Measurements from ENCODE around the gene BCAR3. TPM values are rescaled to one million over a fixed set of nuclear protein-coding genes. Genes with fewer than 3 reads are reported as not detected.

The BCAR3 gene
- total RNA-seq, 6 experiments from 2014 or later: 24.4 to 55.1 (median 26.2) TPM

DNA sequence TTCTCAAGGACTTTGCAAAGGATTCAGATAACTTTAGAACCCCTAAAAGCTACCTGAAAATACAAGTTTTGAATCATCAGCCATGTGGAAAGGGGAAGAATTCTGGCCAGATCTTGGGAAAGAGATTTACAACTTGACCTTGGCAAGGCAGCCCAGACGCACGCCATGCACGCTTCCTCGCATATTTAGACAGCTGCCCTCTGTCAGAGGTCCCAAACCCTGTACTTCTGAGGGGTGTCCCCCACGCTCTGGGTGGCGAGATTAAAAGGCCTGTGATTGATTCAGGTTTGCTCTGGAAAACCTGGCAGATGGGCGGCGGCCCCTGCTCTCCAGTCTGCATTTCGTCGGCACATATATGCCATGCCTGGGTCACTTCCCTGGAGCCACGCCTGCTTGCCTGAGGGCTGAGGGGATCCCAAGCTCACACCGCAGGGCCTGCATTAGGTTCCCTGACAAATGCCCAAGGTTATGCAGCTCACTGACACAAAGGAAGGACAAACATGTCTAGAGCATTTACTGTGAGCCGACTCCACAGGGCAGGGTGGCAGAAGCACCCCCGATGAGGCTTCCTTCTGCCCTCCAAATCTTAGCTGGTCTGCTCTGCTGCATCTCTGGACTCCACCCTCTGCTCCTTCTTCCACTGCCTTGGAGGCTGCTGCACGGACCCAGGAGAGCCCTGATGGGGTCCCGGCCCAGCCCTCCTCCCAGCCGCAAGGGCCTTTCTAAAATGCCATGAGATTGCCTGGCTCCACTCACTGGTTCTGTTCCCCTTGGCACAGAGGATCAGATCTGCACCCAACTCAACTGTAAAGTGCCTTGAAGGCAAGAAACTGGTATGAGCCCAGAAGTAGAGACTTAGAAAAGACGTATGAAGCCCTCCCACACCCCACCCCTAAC is 103.9 kb downstream of the BCAR3 start:
- Mint-ChIP-seq H3K4me1 (ENCODE audit: low read depth) (peaks cover 50% of the 10 kb centered on the region), H3K4me3 (no peak overlapping the region), H3K36me3 (ENCODE audit: low read depth) (peaks cover 36% of the 10 kb centered on the region), H3K9me3 (no peaks in the 10 kb centered on the region), H3K27ac (peak overlapping the region; percentile 46; the same call in 1 of the 2 replicates), H3K27me3 (ENCODE audit: insufficient read depth) (peaks cover 6% of the 10 kb centered on the region; the same call in 1 of the 2 replicates)
- DNase-seq: no peak
- TF ChIP-seq, protein P1, sequence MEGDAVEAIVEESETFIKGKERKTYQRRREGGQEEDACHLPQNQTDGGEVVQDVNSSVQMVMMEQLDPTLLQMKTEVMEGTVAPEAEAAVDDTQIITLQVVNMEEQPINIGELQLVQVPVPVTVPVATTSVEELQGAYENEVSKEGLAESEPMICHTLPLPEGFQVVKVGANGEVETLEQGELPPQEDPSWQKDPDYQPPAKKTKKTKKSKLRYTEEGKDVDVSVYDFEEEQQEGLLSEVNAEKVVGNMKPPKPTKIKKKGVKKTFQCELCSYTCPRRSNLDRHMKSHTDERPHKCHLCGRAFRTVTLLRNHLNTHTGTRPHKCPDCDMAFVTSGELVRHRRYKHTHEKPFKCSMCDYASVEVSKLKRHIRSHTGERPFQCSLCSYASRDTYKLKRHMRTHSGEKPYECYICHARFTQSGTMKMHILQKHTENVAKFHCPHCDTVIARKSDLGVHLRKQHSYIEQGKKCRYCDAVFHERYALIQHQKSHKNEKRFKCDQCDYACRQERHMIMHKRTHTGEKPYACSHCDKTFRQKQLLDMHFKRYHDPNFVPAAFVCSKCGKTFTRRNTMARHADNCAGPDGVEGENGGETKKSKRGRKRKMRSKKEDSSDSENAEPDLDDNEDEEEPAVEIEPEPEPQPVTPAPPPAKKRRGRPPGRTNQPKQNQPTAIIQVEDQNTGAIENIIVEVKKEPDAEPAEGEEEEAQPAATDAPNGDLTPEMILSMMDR (IDR thresholded peaks at IDR 0.05): no peak

DNA sequence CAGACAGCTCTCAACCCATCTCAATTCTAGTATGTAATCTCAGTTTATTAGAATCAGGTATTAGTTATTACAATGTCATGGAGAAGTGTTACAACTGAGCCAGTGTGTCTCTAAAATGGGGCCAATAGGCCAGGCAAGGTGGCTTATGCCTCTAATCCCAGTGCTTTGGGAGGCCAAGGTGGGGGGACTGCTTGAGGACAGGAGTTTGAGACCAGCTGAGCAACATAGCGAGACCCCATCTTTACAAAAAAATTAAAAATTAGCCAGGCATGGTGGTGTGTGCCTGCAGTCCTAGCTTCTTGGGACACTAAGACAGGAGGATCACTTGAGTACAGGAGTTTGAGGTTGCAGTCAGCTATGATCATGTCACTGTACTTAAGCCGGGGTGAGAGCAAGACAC is 104.9 kb downstream of the BCAR3 start:
- H3K4me1 Mint-ChIP-seq (ENCODE audit: low read depth): peaks cover 50% of the 10 kb centered on the region
- TF ChIP-seq, protein P1 (IDR thresholded peaks at IDR 0.05): no peak

DNA sequence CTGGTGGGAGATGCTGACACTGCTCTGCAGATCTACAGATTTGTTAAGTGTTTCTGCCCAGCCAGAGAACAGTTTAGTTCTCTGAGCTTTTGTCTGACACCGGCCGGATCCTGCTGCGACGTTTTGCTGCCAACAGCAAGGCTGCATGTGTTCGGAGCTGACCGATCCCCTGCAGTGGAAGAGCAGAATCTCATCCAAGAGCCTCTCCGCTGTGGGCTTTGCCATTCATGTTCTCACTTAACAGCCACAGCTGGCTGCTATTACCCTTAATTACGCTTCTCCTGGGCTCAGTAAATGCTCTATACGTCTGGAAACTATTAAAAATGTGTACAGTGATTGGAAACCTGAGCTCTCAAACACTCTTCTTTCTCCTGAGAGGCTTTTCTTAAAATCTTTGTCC is 105.3 kb downstream of the BCAR3 start:
- no peaks in the 10 kb centered on the region for H3K9me3 Mint-ChIP-seq
- DNase-seq: no peak
- peak overlapping the region; percentile 51 for H3K27ac Mint-ChIP-seq
- no peak overlapping the region for H3K4me3 Mint-ChIP-seq
- H3K4me1 Mint-ChIP-seq (ENCODE audit: low read depth): peaks cover 50% of the 10 kb centered on the region
- peaks cover 7% of the 10 kb centered on the region for H3K27me3 Mint-ChIP-seq (ENCODE audit: insufficient read depth)
- peaks cover 43% of the 10 kb centered on the region for H3K36me3 Mint-ChIP-seq (ENCODE audit: low read depth)
- TF ChIP-seq, protein P1 (IDR thresholded peaks at IDR 0.05): no peak

More for the DNA sequence above, 104.9 kb downstream of the BCAR3 start:
- H3K9me3 Mint-ChIP-seq: no peaks in the 10 kb centered on the region
- H3K4me3 Mint-ChIP-seq: no peak overlapping the region; the same call in 1 of the 2 replicates
- H3K36me3 Mint-ChIP-seq (ENCODE audit: low read depth): peaks cover 43% of the 10 kb centered on the region
- peaks cover 7% of the 10 kb centered on the region for H3K27me3 Mint-ChIP-seq (ENCODE audit: insufficient read depth)
- DNase-seq: no peak
- peak overlapping the region; percentile 51 for H3K27ac Mint-ChIP-seq

DNA sequence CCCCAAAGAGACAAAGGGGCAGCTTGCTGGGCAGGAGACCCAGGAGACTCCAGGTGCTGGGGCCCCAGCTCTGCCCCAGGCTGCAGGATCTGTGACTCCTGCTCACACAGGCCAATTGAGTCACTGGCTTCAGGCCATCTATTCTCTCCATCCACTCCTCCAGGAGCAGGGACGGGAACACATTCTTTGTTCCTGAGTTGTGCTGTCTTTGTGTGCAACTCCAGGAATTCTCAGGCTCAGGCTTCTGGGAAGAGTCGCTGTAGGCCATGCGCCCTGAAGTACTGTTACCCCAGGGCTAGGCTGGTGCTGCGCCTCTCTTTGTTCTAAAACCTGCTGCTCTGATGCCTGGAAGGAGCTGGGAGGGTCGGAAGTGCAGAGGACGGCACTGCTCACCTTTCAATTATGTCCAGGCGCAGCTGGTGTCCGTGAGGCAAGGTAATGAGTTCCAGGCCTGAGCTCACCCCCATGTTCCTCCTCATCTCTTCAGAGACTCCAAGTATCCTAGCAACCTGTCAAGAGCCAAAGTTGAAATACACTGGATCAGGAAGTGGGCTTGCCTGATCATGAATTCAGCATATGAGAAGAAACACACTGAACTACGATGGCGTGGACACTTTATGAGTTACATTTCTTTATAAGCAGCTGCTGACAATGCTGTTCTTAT is 105.9 kb downstream of the BCAR3 start:
- Mint-ChIP-seq H3K4me1 (ENCODE audit: low read depth) (peaks cover 48% of the 10 kb centered on the region), H3K27me3 (ENCODE audit: insufficient read depth) (peaks cover 7% of the 10 kb centered on the region), H3K4me3 (no peak overlapping the region; the same call in 1 of the 2 replicates), H3K9me3 (no peaks in the 10 kb centered on the region), H3K36me3 (ENCODE audit: low read depth) (peaks cover 45% of the 10 kb centered on the region), H3K27ac (peak overlapping the region; percentile 51)
- TF ChIP-seq, protein P1 (IDR thresholded peaks at IDR 0.05): no peak
- no peak for DNase-seq

DNA sequence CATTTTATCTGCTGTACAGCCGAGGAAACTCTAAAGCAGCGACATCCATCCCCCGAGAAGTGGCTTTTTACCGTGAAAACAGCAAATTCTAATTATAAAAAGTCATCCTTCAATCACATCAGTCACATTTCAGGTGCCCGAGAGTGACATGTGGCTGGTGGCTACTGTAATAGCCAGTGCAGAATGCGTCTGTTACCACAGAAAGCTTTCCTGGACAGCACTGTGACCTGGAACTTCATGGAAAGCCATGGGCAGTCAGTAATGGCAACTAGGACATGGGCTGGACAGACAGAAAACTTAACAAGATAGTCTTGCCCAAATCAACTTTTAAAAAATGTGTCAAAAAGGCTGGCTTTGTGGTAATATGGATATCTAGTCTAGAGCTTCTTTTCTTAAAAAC is 106.6 kb downstream of the BCAR3 start:
- no peaks in the 10 kb centered on the region for H3K9me3 Mint-ChIP-seq
- peak overlapping the region; percentile 51; the same call in 1 of the 2 replicates for H3K27ac Mint-ChIP-seq
- H3K27me3 Mint-ChIP-seq (ENCODE audit: insufficient read depth): peaks cover 7% of the 10 kb centered on the region
- TF ChIP-seq, protein P1 (IDR thresholded peaks at IDR 0.05): no peak
- H3K36me3 Mint-ChIP-seq (ENCODE audit: low read depth): peaks cover 51% of the 10 kb centered on the region
- no peak for DNase-seq
- H3K4me3 Mint-ChIP-seq: no peak overlapping the region
- peaks cover 41% of the 10 kb centered on the region for H3K4me1 Mint-ChIP-seq (ENCODE audit: low read depth)

Measured in HFFc6 (cell line).